DMS114 treated with DMSO at 0.1 percent for 48 hours (cell line): Measurements from ENCODE around the gene RHPN2.
A peak's percentile ranks its signal among the peaks of the same experiment; 100 is the strongest.
"Not testable (repeated sequence)": the region's sequence is repeated elsewhere in the genome, so short reads cannot be mapped to it uniquely, and the experiment has no call there.

ENCODE experiments used
- DNase-seq: peaks from one replicate; lab custom pipeline; 2025; ENCODE audit not compliant: unreplicated experiment; lab: John Stamatoyannopoulos, UW

Gene RHPN2

GRCh38 chr19:33066543-33066942 is 1.9 kb upstream of the RHPN2 start:
- DNase-seq = no peak

- no peak for DNase-seq
Observed at GRCh38 chr19:33064458-33064791, 263 bp downstream of the RHPN2 start.

GRCh38 chr19:33063753-33064457 is 783 bp downstream of the RHPN2 start:
- peak; percentile 13 for DNase-seq

GRCh38 chr19:33063356-33063752 is 1.3 kb downstream of the RHPN2 start:
- peak; percentile 12 for DNase-seq

- DNase-seq = no peak
Observed at GRCh38 chr19:33062902-33063301, 1.8 kb downstream of the RHPN2 start.

GRCh38 chr19:33060586-33060985 is 4.1 kb downstream of the RHPN2 start:
- DNase-seq = no peak

- DNase-seq = no peak
Observed at GRCh38 chr19:33055718-33056117, 9.0 kb downstream of the RHPN2 start.

GRCh38 chr19:33054623-33055022 is 10.1 kb downstream of the RHPN2 start:
- DNase-seq = no peak

- DNase-seq = no peak
Observed at GRCh38 chr19:33052352-33052972, 12.2 kb downstream of the RHPN2 start.

GRCh38 chr19:33050110-33050509 is 14.6 kb downstream of the RHPN2 start:
- DNase-seq = no peak

GRCh38 chr19:33048806-33049676 is 15.6 kb downstream of the RHPN2 start:
- DNase-seq = no peak

- no peak for DNase-seq
Observed at GRCh38 chr19:33047422-33047821, 17.3 kb downstream of the RHPN2 start.

GRCh38 chr19:33041828-33042160 is 22.9 kb downstream of the RHPN2 start:
- not testable (repeated sequence) for DNase-seq

GRCh38 chr19:33040994-33041827 is 23.5 kb downstream of the RHPN2 start:
- no peak for DNase-seq

- DNase-seq = no peak
Observed at GRCh38 chr19:33039815-33040214, 24.9 kb downstream of the RHPN2 start.

GRCh38 chr19:33039108-33039599 is 25.5 kb downstream of the RHPN2 start:
- DNase-seq = no peak

- DNase-seq = not testable (repeated sequence)
Observed at GRCh38 chr19:33037168-33038025, 27.3 kb downstream of the RHPN2 start.

- DNase-seq = not testable (repeated sequence)
Observed at GRCh38 chr19:33036370-33037167, 28.1 kb downstream of the RHPN2 start.

- DNase-seq = no peak
Observed at GRCh38 chr19:33035461-33035860, 29.2 kb downstream of the RHPN2 start.
